Esophagus squamous epithelium (tissue), 4 donors: ENCODE measurements around the gene SLC45A1.

Source experiments
- CTCF ChIP-seq, 6 experiments: fragments of 450-650 bp in 4 of 6; fragments of 200-600 bp in 2 of 6; sonication (generic) in 2 of 6; IDR thresholded peaks; one replicate each; pipeline ENCODE4 v1.5.1; 2016 to 2019; ENCODE audit warnings: antibody characterized with exemption in 6 of 6, mild to moderate bottlenecking in 4 of 6, moderate library complexity in 4 of 6
- POLR2A ChIP-seq, 4 donors: fragments of 450-650 bp; IDR thresholded peaks; one replicate each; pipeline ENCODE4 v1.6.1; 2017; ENCODE audit warnings: antibody characterized with exemption in 4 of 4, mild to moderate bottlenecking in 4 of 4, moderate library complexity in 3 of 4

DNA sequence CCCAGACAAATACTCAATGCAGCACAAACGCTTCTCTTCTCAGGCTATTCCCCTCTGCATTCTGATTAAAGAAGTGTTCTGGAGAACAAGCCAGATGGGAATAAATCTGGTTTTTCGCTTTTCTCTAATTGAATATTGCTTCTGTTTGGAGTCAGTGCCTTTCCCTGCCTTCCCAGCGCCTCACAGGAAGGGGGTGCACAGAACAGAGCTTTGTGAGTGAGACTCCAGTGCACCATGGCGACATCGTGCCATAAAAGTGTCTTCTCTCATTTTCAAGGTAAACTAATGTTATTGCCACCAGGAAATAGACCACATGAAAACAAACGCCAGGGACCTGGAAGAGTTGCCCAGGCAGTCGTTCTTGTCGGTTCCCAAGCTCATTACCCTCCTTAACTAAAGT is 43.6 kb upstream of the SLC45A1 start:
- TF ChIP-seq CTCF (IDR thresholded peaks at IDR 0.05) (no peak), POLR2A (IDR thresholded peaks at IDR 0.05) (no peak)
